Fibroblast of mammary gland (primary cell): Measurements from ENCODE around the gene FAM53A.
"Not testable (repeated sequence)": the region's sequence is repeated elsewhere in the genome, so short reads cannot be mapped to it uniquely, and the experiment has no call there.

Experiments used
- DNase-seq: peaks from one replicate; pipeline ENCODE4 v3.0.0-alpha.2; 2010; ENCODE audit warnings: low read depth
- H3K4me3 ChIP-seq: 2 replicates; pipeline ENCODE4 v1.5.1; 2011; ENCODE audit warnings: low read depth, mild to moderate bottlenecking, low read length, moderate library complexity; ENCODE audit not compliant: control insufficient read depth
- TF ChIP-seq, protein P1 (sequence below): conservative IDR thresholded peaks from 2 replicates; pipeline ENCODE4 v1.5.1; 2011; ENCODE audit warnings: low read depth, low read length, inconsistent platforms; ENCODE audit not compliant: control insufficient read depth, insufficient read depth

FAM53A gene

DNA sequence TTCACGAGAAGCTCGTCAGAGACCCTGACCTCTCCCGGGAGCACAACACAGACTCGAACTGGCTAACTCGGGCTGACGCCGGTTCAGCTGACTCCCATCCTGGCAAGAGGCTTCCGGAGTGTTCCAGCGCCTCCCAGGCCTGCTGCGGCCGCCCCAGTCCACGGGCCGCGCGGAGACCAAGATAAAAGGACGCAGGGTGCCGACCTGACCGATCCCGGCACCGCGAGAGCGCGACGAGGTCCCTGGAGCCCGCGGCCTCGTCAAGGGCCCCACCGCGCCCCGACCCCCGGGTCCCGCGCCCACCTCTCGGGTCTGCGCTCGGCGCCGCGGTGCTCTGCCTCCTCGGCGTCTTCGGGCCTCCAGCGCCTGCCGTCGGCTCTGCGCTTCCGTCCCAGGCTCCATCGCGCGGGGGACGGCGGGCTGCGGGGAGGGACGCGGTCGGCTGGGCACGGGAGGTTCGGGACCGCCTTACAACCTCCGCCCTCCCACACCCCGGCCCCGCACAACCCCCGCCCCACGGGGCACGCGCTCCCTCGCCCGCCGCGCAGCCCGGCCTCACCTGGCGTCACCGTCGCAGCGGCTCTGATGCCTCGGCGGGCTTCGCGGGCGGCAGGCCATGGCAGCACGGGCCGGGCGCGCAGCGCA, 27.6 kb upstream of the FAM53A start:
- peak; percentile 59 for DNase-seq
- TF ChIP-seq, protein P1, sequence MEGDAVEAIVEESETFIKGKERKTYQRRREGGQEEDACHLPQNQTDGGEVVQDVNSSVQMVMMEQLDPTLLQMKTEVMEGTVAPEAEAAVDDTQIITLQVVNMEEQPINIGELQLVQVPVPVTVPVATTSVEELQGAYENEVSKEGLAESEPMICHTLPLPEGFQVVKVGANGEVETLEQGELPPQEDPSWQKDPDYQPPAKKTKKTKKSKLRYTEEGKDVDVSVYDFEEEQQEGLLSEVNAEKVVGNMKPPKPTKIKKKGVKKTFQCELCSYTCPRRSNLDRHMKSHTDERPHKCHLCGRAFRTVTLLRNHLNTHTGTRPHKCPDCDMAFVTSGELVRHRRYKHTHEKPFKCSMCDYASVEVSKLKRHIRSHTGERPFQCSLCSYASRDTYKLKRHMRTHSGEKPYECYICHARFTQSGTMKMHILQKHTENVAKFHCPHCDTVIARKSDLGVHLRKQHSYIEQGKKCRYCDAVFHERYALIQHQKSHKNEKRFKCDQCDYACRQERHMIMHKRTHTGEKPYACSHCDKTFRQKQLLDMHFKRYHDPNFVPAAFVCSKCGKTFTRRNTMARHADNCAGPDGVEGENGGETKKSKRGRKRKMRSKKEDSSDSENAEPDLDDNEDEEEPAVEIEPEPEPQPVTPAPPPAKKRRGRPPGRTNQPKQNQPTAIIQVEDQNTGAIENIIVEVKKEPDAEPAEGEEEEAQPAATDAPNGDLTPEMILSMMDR: no peak

DNA sequence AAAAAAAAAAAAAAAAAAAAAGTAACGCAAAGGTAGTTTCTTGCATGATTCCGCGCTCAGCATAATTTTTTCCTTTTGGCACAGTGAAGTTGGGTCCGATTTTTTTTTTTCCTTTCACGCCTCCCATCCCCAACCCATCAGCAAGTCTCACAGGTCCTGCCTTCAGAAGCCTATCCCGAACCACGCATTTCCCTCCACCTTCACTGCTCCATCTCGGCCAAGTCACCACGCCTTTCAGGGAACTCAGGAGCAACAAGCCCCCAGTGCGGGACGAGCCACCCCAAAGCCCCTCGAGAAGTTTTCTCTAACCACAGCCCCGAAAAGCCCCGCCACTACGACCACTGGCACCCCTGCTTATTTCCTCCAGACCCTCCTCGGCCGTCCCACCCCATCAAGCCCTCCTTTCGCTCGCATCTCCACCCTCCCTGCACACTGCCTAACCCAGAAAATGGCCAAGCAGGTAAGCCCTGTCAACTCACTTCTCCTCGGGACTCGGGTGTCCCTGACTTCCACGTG, 27.0 kb upstream of the FAM53A start:
- TF ChIP-seq, protein P1: no peak
- H3K4me3 ChIP-seq: peak overlapping the region; percentile 90
- DNase-seq: peak; percentile 10

More for the DNA sequence above, 27.6 kb upstream of the FAM53A start:
- H3K4me3 ChIP-seq: peak overlapping the region; percentile 90

DNA sequence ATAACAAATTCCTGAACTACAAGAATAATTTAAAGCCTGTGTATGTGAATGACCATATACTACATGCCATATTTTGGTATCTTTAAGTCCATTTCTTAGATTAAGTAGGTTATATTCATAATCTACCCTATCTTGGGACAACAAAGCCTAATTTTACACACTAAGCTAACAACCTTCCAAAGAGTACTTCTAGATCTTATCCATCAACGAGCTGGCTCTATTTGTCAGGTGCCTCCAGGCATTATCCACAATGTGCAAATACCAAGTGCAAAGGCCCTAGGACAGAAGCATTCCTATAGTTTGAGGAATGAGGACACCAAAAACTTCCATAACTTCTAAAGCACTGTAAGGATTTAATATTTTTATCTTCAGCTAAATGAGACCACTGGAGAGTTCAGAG, 24.5 kb upstream of the FAM53A start:
- TF ChIP-seq, protein P1: no peak
- no peak overlapping the region for H3K4me3 ChIP-seq
- DNase-seq: no peak

DNA sequence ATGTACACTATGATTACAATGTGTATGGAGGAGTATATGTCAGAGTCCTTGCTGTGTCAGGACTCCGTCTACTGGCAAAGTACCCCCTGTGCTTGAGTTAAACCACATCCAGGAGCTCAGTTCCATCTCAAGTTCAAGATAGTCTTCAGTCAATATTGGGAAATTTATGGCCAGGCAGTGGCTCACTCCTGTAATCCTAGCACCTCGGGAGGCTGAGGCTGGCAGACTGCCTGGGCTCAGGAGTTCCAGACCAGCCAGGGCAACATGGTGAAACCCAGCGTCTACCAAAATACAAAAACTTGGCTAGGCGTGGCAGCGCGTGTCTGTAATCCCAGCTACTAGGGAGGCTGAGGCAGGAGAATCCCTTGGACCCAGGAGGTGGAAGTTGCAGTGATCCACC, 22.2 kb upstream of the FAM53A start:
- H3K4me3 ChIP-seq: no peak overlapping the region
- DNase-seq: no peak
- TF ChIP-seq, protein P1: no peak

DNA sequence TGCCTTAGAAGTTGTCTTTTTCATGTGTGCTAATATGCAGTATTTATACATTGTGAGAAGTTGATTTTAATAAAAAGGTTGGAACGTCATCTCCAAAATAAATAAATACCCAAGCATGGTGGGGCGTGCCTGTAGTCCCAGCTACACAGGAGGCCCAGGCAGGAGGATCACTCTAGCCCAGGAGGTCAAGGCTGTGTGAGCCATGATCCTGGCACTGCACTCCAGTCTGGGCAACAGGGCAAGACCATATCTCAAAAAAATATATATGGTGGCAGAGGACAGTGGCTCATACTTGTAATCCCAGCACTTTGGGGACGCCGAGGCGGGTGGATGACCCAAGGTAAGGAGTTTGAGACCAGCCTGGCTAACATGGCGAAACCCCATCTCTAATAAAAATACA, 21.6 kb upstream of the FAM53A start:
- no peak for DNase-seq
- no peak overlapping the region for H3K4me3 ChIP-seq
- TF ChIP-seq, protein P1: no peak

DNA sequence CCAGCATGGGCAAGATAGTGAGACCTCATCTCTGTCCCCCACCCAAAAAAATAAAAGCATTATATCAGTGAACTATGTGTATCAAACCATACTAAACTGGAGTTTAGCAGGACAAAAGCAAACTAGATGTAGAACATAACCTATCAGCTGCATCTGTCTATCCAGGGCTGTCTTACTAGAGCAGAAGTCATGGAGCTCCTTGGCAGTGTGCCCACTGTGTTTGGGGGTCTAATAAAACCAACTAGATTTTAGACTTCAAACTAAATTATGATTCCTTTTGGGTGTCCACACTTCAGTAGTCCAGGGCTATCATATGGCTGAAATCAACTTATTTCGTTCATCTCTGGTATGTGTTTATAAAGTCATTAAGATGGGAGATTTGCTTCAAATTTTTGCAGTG, 19.8 kb upstream of the FAM53A start:
- no peak for DNase-seq
- TF ChIP-seq, protein P1: no peak
- H3K4me3 ChIP-seq: no peak overlapping the region

DNA sequence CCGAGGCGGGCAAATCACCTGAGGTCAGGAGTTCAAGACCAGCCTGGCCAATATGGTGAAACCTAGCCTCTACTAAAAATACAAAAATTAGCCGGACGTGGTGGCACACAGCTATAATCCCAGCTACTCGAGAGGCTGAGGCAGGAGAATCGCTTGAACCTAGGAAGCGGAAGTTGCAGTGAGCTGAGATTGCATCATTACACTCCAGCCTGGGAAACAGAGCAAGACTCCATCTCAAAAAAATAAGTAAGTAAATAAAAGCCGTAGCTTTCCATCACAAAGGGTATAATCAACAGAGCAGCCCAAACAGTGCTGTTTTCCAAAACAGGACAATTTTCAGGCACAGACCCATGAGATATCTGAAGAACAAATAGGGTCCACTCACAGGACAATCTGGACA, 17.6 kb upstream of the FAM53A start:
- not testable (repeated sequence) for DNase-seq, H3K4me3 ChIP-seq
